Measurements from ENCODE around the gene OR4E1. TPM values are rescaled to one million over a fixed set of nuclear protein-coding genes. Genes with fewer than 3 reads are reported as not detected.

OR4E1 gene
- total RNA-seq, 1 experiment from 2014 or later, result not detected

GRCh38 chr14:21694425-21694824 lies 20.8 kb upstream of the OR4E1 start:
- no peaks in the 10 kb centered on the region for H3K36me3 ChIP-seq (ENCODE audit: control insufficient read depth, insufficient read depth, low read length)
- H3K9me3 ChIP-seq (ENCODE audit: control insufficient read depth, insufficient read depth, low read depth, low read length), result no peaks in the 10 kb centered on the region
- no peak overlapping the region for H3K27ac ChIP-seq (ENCODE audit: low read length)
- CTCF ChIA-PET, result no interaction called here
- TF ChIP-seq TCF7L2 (IDR thresholded peaks at IDR 0.05; ENCODE audit: low read depth, low read length), result no peak
- no peak for TF ChIP-seq SIN3A (IDR thresholded peaks at IDR 0.05; ENCODE audit: borderline replicate concordance, insufficient read depth, low read depth, low read length)
- TF ChIP-seq REST (IDR thresholded peaks at IDR 0.05; ENCODE audit: insufficient read depth in 1 of 2, low read depth in 2 of 2, low read length in 1 of 2), result no peak
- TF ChIP-seq, protein P1, sequence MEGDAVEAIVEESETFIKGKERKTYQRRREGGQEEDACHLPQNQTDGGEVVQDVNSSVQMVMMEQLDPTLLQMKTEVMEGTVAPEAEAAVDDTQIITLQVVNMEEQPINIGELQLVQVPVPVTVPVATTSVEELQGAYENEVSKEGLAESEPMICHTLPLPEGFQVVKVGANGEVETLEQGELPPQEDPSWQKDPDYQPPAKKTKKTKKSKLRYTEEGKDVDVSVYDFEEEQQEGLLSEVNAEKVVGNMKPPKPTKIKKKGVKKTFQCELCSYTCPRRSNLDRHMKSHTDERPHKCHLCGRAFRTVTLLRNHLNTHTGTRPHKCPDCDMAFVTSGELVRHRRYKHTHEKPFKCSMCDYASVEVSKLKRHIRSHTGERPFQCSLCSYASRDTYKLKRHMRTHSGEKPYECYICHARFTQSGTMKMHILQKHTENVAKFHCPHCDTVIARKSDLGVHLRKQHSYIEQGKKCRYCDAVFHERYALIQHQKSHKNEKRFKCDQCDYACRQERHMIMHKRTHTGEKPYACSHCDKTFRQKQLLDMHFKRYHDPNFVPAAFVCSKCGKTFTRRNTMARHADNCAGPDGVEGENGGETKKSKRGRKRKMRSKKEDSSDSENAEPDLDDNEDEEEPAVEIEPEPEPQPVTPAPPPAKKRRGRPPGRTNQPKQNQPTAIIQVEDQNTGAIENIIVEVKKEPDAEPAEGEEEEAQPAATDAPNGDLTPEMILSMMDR (IDR thresholded peaks at IDR 0.05), result no peak
- TF ChIP-seq POLR2AphosphoS5 (IDR thresholded peaks at IDR 0.05; ENCODE audit: low read depth, low read length), result no peak
- H3K4me3 ChIP-seq (ENCODE audit: low read depth in 2 of 2, low read length in 2 of 2), result no peak overlapping the region
- intact Hi-C loops (cut with micrococcal nuclease; ENCODE audit: unreplicated experiment), result no loop called here
- ATAC-seq, result no peak
- no TSS peak for BruUV-seq (replicated peaks)
- in situ Hi-C loops (cut with HindIII; ENCODE audit: low pct_unique_long_range_greater_than_20kb, low sequenced_read_pairs), result no loop called here
- no peak for DNase-seq (ENCODE audit: low read depth, low spot score)
- H3K4me1 ChIP-seq (ENCODE audit: control insufficient read depth, insufficient read depth, low read length), result no peaks in the 10 kb centered on the region
- H3K27me3 ChIP-seq (ENCODE audit: control insufficient read depth, insufficient read depth, low read length), result no peaks in the 10 kb centered on the region
- POLR2A ChIA-PET, result no interaction called here

- TF ChIP-seq POLR2AphosphoS5 (IDR thresholded peaks at IDR 0.05; ENCODE audit: low read depth, low read length) (no peak), REST (IDR thresholded peaks at IDR 0.05; ENCODE audit: insufficient read depth in 1 of 2, low read depth in 2 of 2, low read length in 1 of 2) (no peak), SIN3A (IDR thresholded peaks at IDR 0.05; ENCODE audit: borderline replicate concordance, insufficient read depth, low read depth, low read length) (no peak), TCF7L2 (IDR thresholded peaks at IDR 0.05; ENCODE audit: low read depth, low read length) (no peak)
- TF ChIP-seq, protein P1 (IDR thresholded peaks at IDR 0.05), result no peak
- ATAC-seq, result no peak
- H3K36me3 ChIP-seq (ENCODE audit: control insufficient read depth, insufficient read depth, low read length), result no peaks in the 10 kb centered on the region
- in situ Hi-C loops (cut with HindIII; ENCODE audit: low pct_unique_long_range_greater_than_20kb, low sequenced_read_pairs), result no loop called here
- CTCF ChIA-PET, result no interaction called here
- H3K4me1 ChIP-seq (ENCODE audit: control insufficient read depth, insufficient read depth, low read length), result no peaks in the 10 kb centered on the region
- intact Hi-C loops (cut with micrococcal nuclease; ENCODE audit: unreplicated experiment), result no loop called here
- H3K4me3 ChIP-seq (ENCODE audit: low read depth in 2 of 2, low read length in 2 of 2), result no peak overlapping the region
- 0 out of 2 replicates have a peak, but pooled peaks cover 2% of the 10 kb centered on the region for H3K27me3 ChIP-seq (ENCODE audit: control insufficient read depth, insufficient read depth, low read length)
- POLR2A ChIA-PET, result no interaction called here
- no TSS peak for BruUV-seq (replicated peaks)
- no peak overlapping the region for H3K27ac ChIP-seq (ENCODE audit: low read length)
- DNase-seq (ENCODE audit: low read depth, low spot score), result no peak
- H3K9me3 ChIP-seq (ENCODE audit: control insufficient read depth, insufficient read depth, low read depth, low read length), result no peaks in the 10 kb centered on the region
Observed at GRCh38 chr14:21686468-21686867, 12.8 kb upstream of the OR4E1 start.

Measured in Panc1 (cell line).